GM23338 (cell line): ENCODE results near the gene BZW2. TPM values are rescaled to one million over a fixed set of nuclear protein-coding genes. Genes with fewer than 3 reads are reported as not detected.

ENCODE experiments used
- ATAC-seq: fragments of 200-7000 bp; cut with Tn5 transposase; 3 replicates; pipeline ENCODE4 v1.9.1; 2020
- DNase-seq: peaks from one replicate; pipeline ENCODE4 v3.0.0-alpha.2; 2015; ENCODE audit warnings: low spot score
- H2AFZ ChIP-seq: fragments of 200-600 bp; sonication (generic); 2 replicates; pipeline ENCODE4 v1.8.0; 2016; ENCODE audit warnings: antibody characterized with exemption, mild to moderate bottlenecking, moderate library complexity
- H3F3A ChIP-seq: fragments of 200-600 bp; sonication (generic); replicated peaks from 2 replicates; pipeline ENCODE4 v1.8.0; 2017; ENCODE audit warnings: antibody characterized with exemption, mixed run types, low read depth
- H3K27ac ChIP-seq: fragments of 200-600 bp; sonication (generic); 2 replicates; pipeline ENCODE4 v1.6.1; 2016; ENCODE audit warnings: low read depth
- H3K27me3 ChIP-seq: fragments of 200-600 bp; sonication (generic); 2 replicates; pipeline ENCODE4 v1.8.0; 2016; ENCODE audit warnings: mild to moderate bottlenecking, mixed run types, moderate library complexity; ENCODE audit not compliant: insufficient read depth
- H3K36me3 ChIP-seq: fragments of 200-600 bp; sonication (generic); 2 replicates; pipeline ENCODE4 v1.8.0; 2016; ENCODE audit warnings: mild to moderate bottlenecking; ENCODE audit not compliant: insufficient read depth
- H3K4me1 ChIP-seq: fragments of 200-600 bp; sonication (generic); 2 replicates; pipeline ENCODE4 v1.8.0; 2016; ENCODE audit warnings: mild to moderate bottlenecking, moderate library complexity; ENCODE audit not compliant: insufficient read depth
- H3K4me2 ChIP-seq: fragments of 200-600 bp; sonication (generic); 2 replicates; pipeline ENCODE4 v1.7.1; 2017; ENCODE audit warnings: mixed run types
- H3K4me3 ChIP-seq: fragments of 200-600 bp; sonication (generic); 2 replicates; pipeline ENCODE4 v1.6.1; 2016; ENCODE audit warnings: mixed run types
- H3K79me2 ChIP-seq: fragments of 200-600 bp; sonication (generic); replicated peaks from 2 replicates; pipeline ENCODE4 v1.8.0; 2017; ENCODE audit warnings: mild to moderate bottlenecking; ENCODE audit not compliant: insufficient read depth
- H3K9me2 ChIP-seq: fragments of 200-600 bp; sonication (generic); 2 replicates; pipeline ENCODE4 v1.8.0; 2017; ENCODE audit not compliant: insufficient read depth
- H4K20me1 ChIP-seq: fragments of 200-600 bp; sonication (generic); replicated peaks from 2 replicates; pipeline ENCODE4 v1.8.0; 2017; ENCODE audit warnings: mild to moderate bottlenecking; ENCODE audit not compliant: insufficient read depth
- H3K27ac Mint-ChIP-seq: 2 replicates; pipeline ENCODE4 v1.8.0; 2020; ENCODE audit warnings: inconsistent platforms, mild to moderate bottlenecking, moderate library complexity, mixed read lengths
- H3K27me3 Mint-ChIP-seq: 3 replicates; pipeline ENCODE4 v1.8.0; 2022; ENCODE audit warnings: low read depth, mild to moderate bottlenecking, moderate library complexity, mixed read lengths, inconsistent platforms; ENCODE audit not compliant: insufficient read depth, poor library complexity
- H3K36me3 Mint-ChIP-seq: 3 replicates; pipeline ENCODE4 v1.8.0; 2021; ENCODE audit warnings: low read depth, mild to moderate bottlenecking, inconsistent platforms, moderate library complexity, mixed read lengths
- H3K4me1 Mint-ChIP-seq: 3 replicates; pipeline ENCODE4 v1.8.0; 2020; ENCODE audit warnings: mild to moderate bottlenecking, inconsistent platforms, mixed read lengths
- H3K4me3 Mint-ChIP-seq: 3 replicates; pipeline ENCODE4 v1.8.0; 2021; ENCODE audit warnings: moderate library complexity, mild to moderate bottlenecking, inconsistent platforms, mixed read lengths
- H3K9me3 Mint-ChIP-seq: 3 replicates; pipeline ENCODE4 v1.8.0; 2020; ENCODE audit warnings: moderate library complexity, mild to moderate bottlenecking, inconsistent platforms, mixed read lengths
- CREB1 ChIP-seq: fragments of 250-450 bp; sonication (Bioruptor Pico); IDR thresholded peaks from 2 replicates; pipeline ENCODE4 v1.5.0; 2020; ENCODE audit warnings: low read depth, mild to moderate bottlenecking, moderate library complexity
- ETS1 ChIP-seq: IDR thresholded peaks from 2 replicates; pipeline ENCODE4 v1.6.1; 2016; ENCODE audit warnings: antibody characterized with exemption
- EZH2 ChIP-seq: fragments of 200-600 bp; sonication (generic); IDR thresholded peaks from one replicate; pipeline ENCODE4 v1.8.0; 2017; ENCODE audit warnings: antibody characterized with exemption, mild to moderate bottlenecking, low read depth; ENCODE audit not compliant: unreplicated experiment
- EZH2phosphoT487 ChIP-seq: fragments of 200-600 bp; sonication (generic); IDR thresholded peaks from one replicate; pipeline ENCODE4 v1.8.1; 2018; ENCODE audit warnings: antibody characterized with exemption; ENCODE audit not compliant: unreplicated experiment
- JUNB ChIP-seq: IDR thresholded peaks from one replicate; pipeline ENCODE4 v1.6.1; 2016; ENCODE audit warnings: antibody characterized with exemption; ENCODE audit not compliant: unreplicated experiment
- NANOG ChIP-seq: IDR thresholded peaks from 2 replicates; pipeline ENCODE4 v1.6.1; 2016; ENCODE audit warnings: antibody characterized with exemption, borderline replicate concordance
- POLR2AphosphoS5 ChIP-seq: IDR thresholded peaks from 2 replicates; pipeline ENCODE4 v1.6.1; 2016; ENCODE audit warnings: antibody characterized with exemption, low read depth
- REST ChIP-seq: IDR thresholded peaks from one replicate; pipeline ENCODE4 v1.6.1; 2018; ENCODE audit warnings: antibody characterized with exemption; ENCODE audit not compliant: unreplicated experiment
- STAT1 ChIP-seq: IDR thresholded peaks from one replicate; pipeline ENCODE4 v1.6.1; 2016; ENCODE audit warnings: antibody characterized with exemption; ENCODE audit not compliant: unreplicated experiment
- ZNF114 ChIP-seq: fragments of 250-450 bp; sonication (Bioruptor Pico); IDR thresholded peaks from 2 replicates; pipeline ENCODE4 v1.5.0; 2020; ENCODE audit warnings: mild to moderate bottlenecking, moderate library complexity
- ZNF331 ChIP-seq: fragments of 250-450 bp; sonication (Bioruptor Pico); IDR thresholded peaks from 2 replicates; pipeline ENCODE4 v1.5.0; 2020; ENCODE audit warnings: low read depth, mild to moderate bottlenecking, moderate library complexity
- polyA plus RNA-seq: library from polyadenylated mRNA; unstranded; fragments of >200 nt; fragmentation: Nextera tagmentation; extraction: Ambion mirVana; gene quantifications from 2 replicates; pipeline ENCODE4 v1.2.1, GENCODE V29; 2016
- total RNA-seq: library from RNA; depleted of rRNA; stranded (reverse); fragments of >200 nt; shearing (Covaris generic); gene quantifications from 2 replicates; pipeline ENCODE4 v1.2.3, GENCODE V29; 2014
- TF ChIP-seq, protein P1 (sequence below): fragments of 250-450 bp; sonication (Bioruptor Pico); IDR thresholded peaks from 2 replicates; pipeline ENCODE4 v1.5.0; 2020; ENCODE audit warnings: mild to moderate bottlenecking, moderate library complexity
- TF ChIP-seq, protein P2 (sequence below), 2 experiments: fragments of 200-600 bp in 1 of 2; sonication (generic) in 1 of 2; conservative IDR thresholded peaks; 2 replicates each; pipeline versions ENCODE4 v1.5.1 to v1.6.1; 2016 to 2017; ENCODE audit warnings: antibody characterized with exemption in 2 of 2, low read depth in 2 of 2, mild to moderate bottlenecking in 2 of 2, moderate library complexity in 1 of 2

BZW2 gene
- total and polyA plus RNA-seq, 2 experiments from 2014 or later, result 88.8 to 108 TPM

DNA sequence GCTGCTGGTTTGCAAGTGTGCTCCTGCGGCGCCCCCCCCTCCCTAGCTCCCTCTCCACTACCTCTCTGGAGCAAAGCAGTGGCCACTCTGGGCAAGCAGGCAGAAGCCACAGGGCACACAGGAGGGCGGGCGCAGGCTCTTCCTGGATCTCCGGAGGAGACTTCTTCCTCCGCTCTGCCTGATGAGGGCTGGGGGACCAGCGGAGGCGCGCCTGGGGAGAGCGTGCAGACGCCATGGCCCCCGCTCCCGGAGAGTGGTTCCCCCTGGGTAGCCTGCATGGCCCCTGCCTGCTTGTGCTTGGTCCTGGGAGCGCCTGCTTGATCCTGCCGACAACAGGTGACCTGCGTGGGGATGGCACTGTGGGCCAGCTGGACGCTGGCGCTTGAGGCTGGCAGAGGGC lies 29.4 kb upstream of the BZW2 start:
- Histone ChIP-seq H3K9me2 (no peaks in the 10 kb centered on the region), H3K27ac (no peak overlapping the region), H4K20me1 (no peaks in the 10 kb centered on the region), H3K4me1 (peaks cover 13% of the 10 kb centered on the region; the same call in 1 of the 2 replicates), H3K4me3 (no peak overlapping the region), H3K4me2 (no peak overlapping the region), H3K79me2 (no peaks in the 10 kb centered on the region), H3F3A (no peaks in the 10 kb centered on the region), H3K36me3 (no peaks in the 10 kb centered on the region), H3K27me3 (no peaks in the 10 kb centered on the region), H2AFZ (no peak overlapping the region)
- TF ChIP-seq ETS1 (no peak), ZNF114 (CRISPR knock-in tag) (no peak), ZNF331 (CRISPR knock-in tag) (no peak), EZH2phosphoT487 (no peak), POLR2AphosphoS5 (no peak), JUNB (no peak), STAT1 (no peak), EZH2 (no peak), REST (no peak), CREB1 (CRISPR knock-in tag) (no peak), NANOG (no peak)
- TF ChIP-seq, protein P1, sequence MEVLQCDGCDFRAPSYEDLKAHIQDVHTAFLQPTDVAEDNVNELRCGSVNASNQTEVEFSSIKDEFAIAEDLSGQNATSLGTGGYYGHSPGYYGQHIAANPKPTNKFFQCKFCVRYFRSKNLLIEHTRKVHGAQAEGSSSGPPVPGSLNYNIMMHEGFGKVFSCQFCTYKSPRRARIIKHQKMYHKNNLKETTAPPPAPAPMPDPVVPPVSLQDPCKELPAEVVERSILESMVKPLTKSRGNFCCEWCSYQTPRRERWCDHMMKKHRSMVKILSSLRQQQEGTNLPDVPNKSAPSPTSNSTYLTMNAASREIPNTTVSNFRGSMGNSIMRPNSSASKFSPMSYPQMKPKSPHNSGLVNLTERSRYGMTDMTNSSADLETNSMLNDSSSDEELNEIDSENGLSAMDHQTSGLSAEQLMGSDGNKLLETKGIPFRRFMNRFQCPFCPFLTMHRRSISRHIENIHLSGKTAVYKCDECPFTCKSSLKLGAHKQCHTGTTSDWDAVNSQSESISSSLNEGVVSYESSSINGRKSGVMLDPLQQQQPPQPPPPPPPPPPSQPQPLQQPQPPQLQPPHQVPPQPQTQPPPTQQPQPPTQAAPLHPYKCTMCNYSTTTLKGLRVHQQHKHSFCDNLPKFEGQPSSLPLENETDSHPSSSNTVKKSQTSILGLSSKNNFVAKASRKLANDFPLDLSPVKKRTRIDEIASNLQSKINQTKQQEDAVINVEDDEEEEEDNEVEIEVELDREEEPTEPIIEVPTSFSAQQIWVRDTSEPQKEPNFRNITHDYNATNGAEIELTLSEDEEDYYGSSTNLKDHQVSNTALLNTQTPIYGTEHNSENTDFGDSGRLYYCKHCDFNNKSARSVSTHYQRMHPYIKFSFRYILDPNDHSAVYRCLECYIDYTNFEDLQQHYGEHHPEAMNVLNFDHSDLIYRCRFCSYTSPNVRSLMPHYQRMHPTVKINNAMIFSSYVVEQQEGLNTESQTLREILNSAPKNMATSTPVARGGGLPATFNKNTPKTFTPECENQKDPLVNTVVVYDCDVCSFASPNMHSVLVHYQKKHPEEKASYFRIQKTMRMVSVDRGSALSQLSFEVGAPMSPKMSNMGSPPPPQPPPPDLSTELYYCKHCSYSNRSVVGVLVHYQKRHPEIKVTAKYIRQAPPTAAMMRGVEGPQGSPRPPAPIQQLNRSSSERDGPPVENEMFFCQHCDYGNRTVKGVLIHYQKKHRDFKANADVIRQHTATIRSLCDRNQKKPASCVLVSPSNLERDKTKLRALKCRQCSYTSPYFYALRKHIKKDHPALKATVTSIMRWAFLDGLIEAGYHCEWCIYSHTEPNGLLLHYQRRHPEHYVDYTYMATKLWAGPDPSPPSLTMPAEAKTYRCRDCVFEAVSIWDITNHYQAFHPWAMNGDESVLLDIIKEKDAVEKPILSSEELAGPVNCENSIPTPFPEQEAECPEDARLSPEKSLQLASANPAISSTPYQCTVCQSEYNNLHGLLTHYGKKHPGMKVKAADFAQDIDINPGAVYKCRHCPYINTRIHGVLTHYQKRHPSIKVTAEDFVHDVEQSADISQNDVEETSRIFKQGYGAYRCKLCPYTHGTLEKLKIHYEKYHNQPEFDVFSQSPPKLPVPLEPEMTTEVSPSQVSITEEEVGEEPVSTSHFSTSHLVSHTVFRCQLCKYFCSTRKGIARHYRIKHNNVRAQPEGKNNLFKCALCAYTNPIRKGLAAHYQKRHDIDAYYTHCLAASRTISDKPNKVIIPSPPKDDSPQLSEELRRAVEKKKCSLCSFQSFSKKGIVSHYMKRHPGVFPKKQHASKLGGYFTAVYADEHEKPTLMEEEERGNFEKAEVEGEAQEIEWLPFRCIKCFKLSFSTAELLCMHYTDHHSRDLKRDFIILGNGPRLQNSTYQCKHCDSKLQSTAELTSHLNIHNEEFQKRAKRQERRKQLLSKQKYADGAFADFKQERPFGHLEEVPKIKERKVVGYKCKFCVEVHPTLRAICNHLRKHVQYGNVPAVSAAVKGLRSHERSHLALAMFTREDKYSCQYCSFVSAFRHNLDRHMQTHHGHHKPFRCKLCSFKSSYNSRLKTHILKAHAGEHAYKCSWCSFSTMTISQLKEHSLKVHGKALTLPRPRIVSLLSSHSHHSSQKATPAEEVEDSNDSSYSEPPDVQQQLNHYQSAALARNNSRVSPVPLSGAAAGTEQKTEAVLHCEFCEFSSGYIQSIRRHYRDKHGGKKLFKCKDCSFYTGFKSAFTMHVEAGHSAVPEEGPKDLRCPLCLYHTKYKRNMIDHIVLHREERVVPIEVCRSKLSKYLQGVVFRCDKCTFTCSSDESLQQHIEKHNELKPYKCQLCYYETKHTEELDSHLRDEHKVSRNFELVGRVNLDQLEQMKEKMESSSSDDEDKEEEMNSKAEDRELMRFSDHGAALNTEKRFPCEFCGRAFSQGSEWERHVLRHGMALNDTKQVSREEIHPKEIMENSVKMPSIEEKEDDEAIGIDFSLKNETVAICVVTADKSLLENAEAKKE (CRISPR knock-in tag), result no peak
- TF ChIP-seq, protein P2, sequence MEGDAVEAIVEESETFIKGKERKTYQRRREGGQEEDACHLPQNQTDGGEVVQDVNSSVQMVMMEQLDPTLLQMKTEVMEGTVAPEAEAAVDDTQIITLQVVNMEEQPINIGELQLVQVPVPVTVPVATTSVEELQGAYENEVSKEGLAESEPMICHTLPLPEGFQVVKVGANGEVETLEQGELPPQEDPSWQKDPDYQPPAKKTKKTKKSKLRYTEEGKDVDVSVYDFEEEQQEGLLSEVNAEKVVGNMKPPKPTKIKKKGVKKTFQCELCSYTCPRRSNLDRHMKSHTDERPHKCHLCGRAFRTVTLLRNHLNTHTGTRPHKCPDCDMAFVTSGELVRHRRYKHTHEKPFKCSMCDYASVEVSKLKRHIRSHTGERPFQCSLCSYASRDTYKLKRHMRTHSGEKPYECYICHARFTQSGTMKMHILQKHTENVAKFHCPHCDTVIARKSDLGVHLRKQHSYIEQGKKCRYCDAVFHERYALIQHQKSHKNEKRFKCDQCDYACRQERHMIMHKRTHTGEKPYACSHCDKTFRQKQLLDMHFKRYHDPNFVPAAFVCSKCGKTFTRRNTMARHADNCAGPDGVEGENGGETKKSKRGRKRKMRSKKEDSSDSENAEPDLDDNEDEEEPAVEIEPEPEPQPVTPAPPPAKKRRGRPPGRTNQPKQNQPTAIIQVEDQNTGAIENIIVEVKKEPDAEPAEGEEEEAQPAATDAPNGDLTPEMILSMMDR (conservative IDR thresholded peaks at IDR 0.05; ENCODE audit: low read depth in 2 of 2), result no peak
- DNase-seq, result peak; percentile 61
- ATAC-seq, result peak; percentile 91
- Mint-ChIP-seq H3K4me1 (peaks cover 7% of the 10 kb centered on the region), H3K4me3 (no peak overlapping the region), H3K9me3 (no peaks in the 10 kb centered on the region), H3K36me3 (peaks cover 15% of the 10 kb centered on the region; the same call in 2 of the 3 replicates), H3K27me3 (no peaks in the 10 kb centered on the region), H3K27ac (no peak overlapping the region)
